ENCODE data around the gene LIMK1.

DNA sequence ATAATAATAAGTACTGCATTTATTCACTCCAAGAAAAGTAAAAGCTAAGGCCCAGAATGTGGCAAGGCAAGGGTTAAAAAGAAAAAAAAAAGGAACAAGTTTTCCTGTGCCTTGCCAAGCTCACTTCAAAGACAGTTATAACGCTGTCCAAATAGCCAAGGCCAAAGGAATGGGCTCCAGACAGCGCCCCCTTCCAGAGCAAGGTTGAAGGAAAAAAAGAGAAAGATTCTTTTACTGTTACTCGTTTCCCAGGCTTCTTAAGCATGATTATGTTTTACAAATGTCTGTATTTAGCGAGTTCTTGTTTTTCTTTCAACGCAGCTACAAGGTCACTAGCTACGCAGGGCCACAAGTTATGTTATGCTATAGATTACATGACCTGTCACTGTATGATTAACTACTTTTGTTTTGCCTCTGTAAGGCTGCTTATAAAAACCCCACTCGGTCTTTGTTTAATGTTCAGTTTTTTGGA lies 81.4 kb downstream of the LIMK1 start:
- TF ChIP-seq, protein P1, sequence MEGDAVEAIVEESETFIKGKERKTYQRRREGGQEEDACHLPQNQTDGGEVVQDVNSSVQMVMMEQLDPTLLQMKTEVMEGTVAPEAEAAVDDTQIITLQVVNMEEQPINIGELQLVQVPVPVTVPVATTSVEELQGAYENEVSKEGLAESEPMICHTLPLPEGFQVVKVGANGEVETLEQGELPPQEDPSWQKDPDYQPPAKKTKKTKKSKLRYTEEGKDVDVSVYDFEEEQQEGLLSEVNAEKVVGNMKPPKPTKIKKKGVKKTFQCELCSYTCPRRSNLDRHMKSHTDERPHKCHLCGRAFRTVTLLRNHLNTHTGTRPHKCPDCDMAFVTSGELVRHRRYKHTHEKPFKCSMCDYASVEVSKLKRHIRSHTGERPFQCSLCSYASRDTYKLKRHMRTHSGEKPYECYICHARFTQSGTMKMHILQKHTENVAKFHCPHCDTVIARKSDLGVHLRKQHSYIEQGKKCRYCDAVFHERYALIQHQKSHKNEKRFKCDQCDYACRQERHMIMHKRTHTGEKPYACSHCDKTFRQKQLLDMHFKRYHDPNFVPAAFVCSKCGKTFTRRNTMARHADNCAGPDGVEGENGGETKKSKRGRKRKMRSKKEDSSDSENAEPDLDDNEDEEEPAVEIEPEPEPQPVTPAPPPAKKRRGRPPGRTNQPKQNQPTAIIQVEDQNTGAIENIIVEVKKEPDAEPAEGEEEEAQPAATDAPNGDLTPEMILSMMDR (conservative IDR thresholded peaks at IDR 0.05): no peak; the same call in 1 of the 2 replicates
- no peak for TF ChIP-seq ZFX (IDR thresholded peaks at IDR 0.05)
